ENCODE data around the gene ADCY4.
"Not testable (repeated sequence)": the region's sequence is repeated elsewhere in the genome, so short reads cannot be mapped to it uniquely, and the experiment has no call there.

Gene ADCY4

DNA sequence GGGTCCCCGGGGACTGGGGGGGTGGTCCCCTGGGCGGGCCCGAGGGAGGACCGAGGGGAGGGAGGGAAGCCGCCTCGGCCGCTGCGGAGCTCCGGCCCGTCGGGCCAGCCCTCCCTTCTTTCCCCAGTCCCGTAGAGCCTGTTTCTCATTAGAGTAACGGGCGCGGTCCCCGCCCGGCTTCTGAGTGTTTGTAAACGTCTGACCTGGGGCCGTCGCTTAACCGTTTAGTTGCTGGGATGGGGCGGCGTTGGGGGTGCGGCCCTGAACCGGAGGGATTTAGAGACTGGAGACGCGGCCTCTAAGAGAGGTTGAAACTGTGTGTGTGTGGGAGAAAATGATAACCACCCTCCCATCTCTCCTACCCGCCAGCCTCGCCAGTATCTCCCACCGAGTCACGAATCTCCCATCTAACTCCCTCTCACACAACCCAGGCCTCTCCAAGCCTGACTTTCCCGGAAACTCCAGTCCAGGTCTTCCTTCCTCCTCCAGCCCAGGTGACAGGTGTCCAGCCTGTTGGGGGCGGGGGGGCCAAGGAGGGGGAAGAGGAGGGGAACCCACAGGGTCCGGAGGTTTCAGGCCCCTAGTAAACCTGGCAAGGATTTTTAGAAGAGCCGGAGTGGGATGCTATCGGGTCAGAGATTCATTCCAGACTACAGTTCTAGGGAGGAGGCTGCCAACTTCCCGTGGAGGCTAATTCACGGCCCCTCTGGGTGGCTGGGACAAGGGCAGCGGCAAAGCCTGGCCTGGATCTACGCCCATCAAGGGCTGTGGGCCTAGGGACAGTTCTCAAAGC is 32.0 kb upstream of the ADCY4 start:
- no peak for DNase-seq (ENCODE audit: low read depth in 2 of 2)

DNA sequence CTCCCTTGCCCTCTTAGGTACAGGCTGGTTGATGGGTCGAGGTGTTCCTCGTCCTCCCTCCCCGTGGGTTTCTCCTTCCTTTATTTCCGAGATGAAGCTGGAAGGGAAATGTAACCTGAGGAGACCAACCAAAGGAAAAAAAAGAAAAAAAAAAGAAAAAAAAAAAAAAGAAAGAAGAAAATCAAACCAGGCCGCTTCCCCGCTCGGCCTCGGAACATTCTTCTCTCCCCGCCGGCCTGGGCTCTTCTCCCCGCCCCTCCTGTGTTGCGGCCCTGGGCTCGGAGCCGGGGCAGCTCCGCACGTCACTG is 31.5 kb upstream of the ADCY4 start:
- no peak for DNase-seq (ENCODE audit: low read depth in 2 of 2)

DNA sequence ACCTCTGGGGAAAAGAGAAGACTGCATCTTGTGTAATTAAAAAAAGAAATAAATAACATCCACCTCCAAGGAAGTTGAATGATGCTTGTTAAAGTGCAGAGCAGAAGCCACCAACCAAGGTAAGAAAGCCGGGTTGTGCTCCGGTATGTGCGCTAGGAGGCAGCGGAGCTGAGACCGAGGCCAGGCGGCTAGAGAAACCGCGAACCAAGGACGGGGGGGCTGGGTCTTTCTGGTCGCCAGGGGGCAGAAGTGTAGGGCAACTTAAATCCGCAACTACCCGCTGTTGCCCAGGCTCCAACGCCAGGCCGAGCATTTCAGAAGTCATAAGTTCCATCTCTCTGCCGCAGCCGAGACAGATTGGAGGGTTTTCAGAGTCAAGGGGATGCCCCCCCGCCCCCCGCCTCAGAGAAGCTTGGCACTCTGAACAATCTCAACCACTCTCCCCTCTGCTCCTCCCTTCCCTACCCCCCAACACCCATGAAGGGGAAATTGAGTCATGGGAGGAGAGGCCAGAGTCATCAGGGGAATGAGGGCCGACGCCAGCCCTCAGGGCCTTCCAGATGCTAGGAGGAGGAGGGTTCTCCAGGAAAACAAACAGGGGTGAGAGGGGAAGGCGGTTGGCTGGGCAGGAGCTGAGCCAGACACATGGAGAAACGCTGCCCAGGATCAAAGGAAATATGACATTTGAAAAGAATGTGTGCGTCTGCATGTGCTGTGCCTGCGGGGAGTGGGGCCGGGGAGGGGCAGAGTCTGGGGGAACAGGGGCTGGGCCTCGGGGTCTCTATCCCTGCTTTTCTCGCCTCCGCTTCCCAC is 30.9 kb upstream of the ADCY4 start:
- DNase-seq (ENCODE audit: low read depth in 2 of 2): peak; percentile 31 to 43

DNA sequence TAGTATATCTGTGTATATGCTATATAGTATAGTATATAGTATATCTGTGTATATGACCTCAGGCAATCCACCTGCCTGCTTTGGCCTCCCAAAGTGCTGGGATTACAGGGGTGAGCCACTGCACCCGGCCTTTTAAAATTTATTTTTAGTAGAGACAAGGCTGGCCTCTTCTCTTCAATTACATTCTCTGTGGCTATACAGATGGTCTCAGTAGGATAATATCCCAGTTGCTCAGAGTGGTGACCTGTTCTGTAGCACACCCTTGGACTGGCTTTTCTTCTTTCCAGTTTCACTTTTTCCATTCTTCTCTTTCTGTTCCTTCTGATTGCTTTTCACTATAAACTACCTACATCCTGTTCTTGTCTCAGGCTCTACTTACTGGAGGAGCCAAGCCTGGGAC is 30.0 kb upstream of the ADCY4 start:
- no peak for DNase-seq (ENCODE audit: low read depth in 2 of 2)

DNA sequence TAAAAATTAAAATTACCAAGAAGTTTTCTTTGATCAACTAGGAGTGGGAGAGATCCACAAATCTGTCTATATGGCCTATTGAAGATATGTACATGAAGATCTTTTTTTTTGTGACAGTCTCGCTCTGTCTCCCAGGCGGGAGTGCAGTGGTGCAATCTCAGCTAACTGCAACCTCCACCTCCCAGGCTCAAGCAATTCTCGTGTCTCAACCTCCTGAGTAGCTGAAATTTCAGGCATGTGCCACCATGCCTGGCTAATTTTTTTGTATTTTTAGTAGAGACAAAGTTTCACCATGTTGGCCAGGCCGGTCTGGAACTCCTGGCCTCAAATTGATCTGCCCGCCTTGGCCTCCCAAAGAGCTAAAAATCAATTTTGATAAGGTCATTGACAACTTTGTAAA is 28.5 kb upstream of the ADCY4 start:
- DNase-seq (ENCODE audit: low read depth in 2 of 2): no peak

DNA sequence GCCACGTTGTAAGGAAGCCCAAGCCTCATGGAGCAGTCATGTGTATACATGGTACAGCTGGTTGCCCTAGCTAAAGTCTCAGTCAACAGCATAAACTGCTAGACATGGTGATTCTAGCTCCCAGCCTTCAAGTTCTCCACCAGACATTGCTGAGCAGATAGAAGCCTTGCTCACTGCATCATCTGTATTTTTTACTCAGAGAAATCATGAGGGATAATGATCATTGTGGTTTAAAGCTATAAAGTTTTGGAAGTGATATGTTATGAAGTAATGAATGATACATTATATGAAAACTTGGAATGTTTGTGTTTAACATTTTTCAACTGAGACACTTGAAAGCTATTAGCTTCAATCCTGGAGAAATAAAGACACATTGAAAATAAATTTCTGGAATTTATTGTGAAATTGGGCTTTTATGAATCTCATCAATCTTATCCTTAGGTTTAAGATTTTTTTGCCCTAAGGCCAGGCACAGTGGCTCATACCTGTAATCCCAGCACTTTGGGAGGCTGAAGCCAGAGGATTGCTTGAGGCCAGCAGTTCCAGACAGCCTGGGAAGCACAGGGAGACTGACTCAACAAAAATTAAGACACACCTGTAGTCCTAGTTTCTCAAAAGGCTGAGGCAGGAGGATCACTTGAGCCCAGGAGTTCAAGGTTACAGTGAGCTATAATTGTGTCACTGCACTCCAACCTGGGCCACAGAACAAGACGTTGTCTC is 27.5 kb upstream of the ADCY4 start:
- no peak for DNase-seq (ENCODE audit: low read depth in 2 of 2)

DNA sequence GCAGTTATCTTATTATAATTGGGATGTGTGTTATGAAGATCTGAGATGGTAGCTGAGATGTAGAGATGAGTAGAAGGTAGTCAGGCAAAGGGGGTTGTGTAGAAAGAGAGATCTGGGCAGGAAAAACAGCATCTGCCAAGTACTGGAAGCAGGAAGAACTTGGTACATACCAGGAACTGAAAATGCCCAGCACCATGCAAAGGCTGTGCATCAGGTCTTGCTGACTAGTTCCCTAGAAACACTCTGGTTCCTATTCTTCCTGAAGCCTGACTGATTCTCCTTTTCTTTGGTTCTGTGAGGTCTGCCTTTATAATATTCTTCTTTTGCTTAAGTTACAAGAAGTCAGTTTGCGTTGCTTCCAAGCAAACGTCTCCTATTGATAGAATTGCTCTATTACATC is 26.5 kb upstream of the ADCY4 start:
- DNase-seq (ENCODE audit: low read depth in 2 of 2): no peak

DNA sequence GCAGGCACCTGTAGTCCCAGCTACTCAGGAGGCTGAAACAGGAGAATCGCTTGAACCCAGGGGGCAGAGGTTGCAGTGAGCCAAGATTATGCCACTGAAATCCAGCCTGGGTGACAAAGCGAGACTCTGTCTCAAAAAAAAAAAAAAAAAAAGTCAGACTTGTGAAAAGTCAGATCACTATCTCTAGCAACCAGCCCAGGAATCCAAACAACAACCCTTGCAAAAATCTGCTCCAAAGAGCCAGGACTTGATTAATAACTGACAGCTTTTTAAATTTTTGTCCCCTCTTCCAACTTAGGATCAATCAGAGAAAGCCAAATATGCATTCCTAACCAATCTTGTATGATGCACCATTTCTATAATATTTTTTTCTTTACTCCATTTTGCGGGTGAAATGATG is 25.4 kb upstream of the ADCY4 start:
- no peak for DNase-seq (ENCODE audit: low read depth in 2 of 2)

DNA sequence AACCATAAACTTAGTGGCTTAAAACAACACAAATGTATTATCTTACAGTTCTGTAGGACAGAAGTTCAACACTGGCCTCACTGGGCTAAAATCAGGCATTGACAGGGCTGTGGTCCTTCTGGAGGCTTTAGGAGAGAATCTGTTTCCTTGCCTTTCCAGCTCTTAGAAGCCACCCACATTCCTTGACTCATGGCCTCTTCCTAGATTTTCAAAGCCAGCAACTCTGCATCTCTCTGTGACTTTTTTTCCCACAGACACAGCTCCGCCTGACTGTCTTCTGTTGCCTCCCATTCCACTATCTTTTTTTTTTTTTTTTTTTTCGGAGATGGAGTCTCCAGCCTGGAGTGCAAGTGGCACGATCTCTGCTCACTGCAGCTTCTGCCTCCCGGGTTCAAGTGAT is 21.3 kb upstream of the ADCY4 start:
- DNase-seq (ENCODE audit: low read depth in 2 of 2): no peak

DNA sequence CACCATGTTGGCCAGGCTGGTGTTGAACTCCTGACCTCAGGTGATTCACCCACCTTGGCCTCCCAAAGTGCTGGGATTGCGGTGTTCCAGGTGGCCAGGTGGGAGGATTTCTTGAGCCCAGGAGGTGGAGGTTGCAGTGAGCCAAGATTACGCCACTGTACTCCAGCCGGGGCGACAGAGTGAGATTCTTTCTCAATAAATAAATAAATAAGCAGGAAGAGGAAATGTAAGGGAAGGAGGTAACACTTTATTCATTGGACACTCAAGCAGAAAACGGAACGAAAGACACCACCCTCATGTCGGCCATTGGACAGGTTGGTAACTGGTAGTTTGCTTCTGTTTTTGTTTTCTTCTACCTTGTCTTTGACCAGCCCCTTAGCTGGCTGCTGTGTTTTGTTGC is 20.1 kb upstream of the ADCY4 start:
- no peak for DNase-seq (ENCODE audit: low read depth in 2 of 2)

DNA sequence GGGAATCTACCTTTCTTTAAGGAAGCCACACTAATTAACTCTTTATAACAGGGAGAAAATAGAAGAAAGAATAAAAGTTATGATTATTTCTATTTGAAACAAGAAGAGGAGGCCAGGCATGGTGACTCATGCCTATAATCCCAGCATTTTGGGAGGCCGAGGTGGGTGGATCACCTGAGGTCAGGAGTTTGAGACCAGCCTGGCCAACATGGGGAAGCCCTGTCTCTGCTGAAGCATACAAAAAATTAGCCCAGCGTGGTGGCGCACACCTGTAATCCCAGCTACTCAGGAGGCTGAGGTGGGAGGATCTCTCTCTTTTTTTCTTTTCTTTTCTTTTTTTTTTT is 19.6 kb upstream of the ADCY4 start:
- DNase-seq (ENCODE audit: low read depth in 2 of 2): not testable (repeated sequence)

DNA sequence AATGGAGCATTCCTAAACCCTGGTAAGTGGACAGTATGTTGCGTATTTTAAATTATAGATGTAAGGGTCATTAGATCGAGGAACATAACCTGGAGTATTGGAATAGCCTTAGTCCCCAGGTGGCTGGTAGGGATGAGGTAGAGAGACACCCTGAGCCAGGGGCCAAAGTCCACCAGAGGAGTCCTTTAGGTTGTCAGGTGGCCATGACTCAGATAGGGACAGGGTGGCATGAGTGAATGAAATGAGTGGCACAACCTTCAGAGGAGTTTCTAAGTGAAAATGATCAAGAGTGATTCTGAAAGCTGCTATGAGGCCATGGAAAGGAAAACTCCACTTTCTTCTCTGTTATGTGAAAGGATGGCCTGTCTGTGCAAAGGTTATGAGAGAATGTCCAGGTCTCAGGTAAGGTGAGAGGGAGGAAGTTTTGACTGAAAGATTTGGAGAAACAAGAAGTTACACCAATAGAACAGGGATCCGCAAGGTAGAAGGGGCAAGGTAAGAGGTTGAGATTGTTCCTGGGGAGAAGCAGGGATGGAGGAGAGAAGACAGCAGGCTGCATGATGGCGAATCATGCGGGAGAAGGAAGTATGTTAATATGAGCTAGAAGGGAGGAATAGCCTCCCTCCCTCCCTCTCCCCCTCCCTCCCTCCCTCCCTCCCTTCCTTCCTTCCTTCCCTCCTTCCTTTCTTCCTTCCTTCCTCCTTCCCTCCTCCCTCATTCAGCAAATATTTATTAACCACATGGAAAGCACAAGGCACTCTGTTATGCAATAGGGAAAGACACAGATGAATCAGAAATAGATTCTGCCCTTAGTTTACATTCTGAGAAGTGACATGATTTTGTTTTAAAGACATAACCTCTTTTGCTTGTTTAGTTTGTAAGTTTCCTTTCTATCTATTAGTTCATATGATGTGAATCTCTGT is 18.9 kb upstream of the ADCY4 start:
- no peak for DNase-seq (ENCODE audit: low read depth in 2 of 2)

DNA sequence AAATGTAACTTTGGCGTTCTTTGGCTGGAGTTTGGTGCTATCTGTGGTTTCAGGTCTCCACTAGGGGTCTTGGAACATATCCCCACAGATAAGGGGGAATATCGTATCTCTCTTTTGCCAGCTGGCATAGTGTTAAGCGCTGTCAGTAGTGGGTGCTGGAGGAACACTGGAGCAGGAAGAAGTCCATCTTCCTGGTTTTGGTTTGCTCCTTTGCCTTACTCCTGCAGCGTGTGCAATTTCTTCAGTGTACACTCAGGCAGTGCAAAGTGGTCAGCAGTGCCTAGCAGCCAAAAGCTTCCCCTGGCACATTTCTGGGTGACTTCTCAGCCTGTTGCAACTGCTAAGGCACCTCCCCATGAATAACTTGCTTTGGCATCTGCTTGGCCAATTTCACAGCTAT is 16.6 kb upstream of the ADCY4 start:
- no peak for DNase-seq (ENCODE audit: low read depth in 2 of 2)

DNA sequence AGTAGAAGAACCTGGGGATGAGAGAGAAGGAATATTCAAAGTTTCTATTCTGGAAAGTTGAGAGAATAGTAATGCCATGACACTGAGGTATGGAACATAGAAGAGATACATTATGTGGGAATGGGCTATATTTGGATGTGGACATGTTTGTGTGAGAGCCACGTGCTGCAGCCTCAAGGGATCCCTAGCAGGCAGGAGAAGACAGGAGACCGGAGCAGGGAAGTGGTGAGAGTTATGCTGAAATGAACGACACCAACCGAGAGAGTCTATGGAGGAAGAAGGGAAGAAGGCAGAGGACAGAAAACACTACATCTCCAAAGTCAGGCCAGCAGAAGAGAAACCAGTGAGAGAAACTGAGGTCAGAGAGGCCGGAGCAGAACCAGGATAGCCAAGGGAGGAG is 14.9 kb upstream of the ADCY4 start:
- no peak for DNase-seq (ENCODE audit: low read depth in 2 of 2)

DNA sequence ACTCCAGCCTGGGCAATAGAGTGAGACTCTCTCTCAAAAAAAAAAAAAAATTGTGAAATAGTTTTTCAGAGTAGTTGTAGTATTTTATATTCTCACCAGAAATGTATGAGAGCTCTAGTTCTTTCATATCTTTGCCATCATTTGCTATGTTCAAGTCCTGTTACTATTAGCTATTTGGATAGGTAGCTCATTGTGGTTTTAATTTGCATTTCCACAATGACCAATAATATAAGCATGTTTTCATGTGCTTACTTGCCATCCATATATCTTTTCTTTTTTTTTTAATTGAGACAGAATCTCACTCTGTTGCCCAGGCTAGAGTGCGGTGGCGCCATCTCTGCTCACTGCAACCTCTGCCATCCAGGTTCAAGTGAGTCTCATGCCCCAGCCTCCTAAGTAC is 13.3 kb upstream of the ADCY4 start:
- DNase-seq (ENCODE audit: low read depth in 2 of 2): no peak

DNA sequence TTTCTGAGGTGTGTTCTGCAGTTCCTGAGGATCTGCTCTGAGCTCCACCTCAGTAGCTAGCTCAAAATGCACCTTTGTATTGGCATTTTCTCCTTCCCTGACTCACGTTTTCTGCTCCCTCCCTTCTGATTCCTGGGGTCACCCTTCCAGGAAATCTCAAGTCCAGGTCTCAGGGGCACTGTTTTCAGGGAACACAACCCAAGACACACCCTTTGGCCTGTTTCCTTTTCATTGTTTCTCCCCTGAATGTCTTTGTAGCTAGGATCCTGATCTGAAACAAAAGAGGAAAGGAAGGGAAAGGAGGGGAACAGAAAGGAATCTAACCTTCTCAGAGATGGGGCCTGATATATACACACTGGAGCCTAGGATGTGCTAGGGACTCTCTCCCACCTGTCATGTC is 12.3 kb upstream of the ADCY4 start:
- no peak for DNase-seq (ENCODE audit: low read depth in 2 of 2)

DNA sequence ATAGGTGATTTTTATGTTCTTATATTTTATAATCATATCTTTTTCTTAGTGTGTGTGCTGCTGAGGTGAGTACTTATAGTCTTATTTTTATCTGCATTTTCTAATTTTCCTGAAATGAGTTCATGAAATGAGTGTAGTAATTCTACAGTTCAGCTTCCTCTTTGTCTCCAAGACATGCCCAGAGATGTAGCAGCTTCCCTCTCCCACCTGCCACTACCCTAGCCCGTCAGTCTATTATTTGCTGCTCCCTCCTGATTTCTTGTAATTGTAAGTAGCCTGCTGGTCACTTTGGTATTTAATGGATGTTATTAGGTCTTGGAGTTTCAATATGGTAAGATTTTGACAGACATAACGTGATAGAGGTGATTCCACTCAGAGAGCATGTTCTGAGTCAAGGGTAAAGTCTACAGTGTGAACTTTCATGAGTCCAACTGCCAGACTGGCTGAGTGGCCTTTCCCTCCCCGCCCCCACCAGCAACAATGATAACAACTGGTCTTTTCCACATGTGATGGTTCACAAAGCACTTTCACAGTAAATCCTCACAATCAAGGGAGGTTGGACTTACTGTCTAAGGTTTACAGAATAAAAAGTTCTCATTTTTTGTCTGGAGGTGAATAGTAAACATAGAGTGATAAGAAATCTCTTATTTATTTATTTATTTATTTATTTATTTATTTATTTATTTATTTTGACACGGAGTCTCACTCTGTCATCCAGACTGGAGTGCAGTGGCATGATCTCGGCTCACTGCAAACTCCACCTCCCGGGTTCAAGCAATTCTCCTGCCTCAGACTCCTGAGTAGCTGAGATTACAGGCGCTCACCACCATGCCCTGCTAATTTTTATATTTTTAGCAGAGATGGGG is 9.2 kb upstream of the ADCY4 start:
- DNase-seq (ENCODE audit: low read depth in 2 of 2): no peak

DNA sequence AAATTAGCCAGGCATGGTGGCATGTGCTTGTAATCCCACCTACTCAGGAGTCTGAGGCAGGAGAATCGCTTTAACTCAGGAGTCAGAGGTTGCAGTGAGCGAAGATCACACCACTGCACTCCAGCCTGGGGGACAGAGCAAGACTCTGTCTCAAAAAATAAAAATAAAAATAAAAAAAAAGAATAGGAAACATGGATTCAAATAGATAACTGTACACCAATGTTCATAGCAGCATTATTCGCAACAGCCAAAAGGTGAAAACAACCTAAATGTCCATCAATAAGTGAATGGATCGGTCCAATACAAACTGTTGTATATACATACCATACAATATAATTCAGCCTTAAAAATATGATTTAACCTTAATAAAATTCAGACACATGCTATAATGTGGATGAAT is 8.0 kb upstream of the ADCY4 start:
- DNase-seq (ENCODE audit: low read depth in 2 of 2): no peak

DNA sequence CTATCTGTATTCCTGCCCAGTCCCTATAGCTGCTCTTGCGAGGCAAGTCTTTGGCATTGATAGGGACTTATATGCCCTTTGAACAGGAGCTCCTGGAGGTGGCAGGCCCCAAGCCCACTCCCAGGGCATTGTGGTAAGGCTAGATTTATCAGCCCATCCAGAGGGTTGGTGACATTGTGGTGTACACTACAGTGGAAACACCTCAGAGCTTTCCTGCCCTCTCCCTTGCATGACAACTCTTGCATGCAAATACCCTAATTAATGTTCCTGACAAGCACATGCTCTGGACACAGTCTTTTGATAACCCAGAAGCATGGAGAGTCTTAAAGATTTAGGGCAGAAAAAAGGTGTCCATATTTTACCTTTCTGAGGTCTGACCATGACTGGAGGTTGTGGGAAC is 5.7 kb upstream of the ADCY4 start:
- no peak for DNase-seq (ENCODE audit: low read depth in 2 of 2)

DNA sequence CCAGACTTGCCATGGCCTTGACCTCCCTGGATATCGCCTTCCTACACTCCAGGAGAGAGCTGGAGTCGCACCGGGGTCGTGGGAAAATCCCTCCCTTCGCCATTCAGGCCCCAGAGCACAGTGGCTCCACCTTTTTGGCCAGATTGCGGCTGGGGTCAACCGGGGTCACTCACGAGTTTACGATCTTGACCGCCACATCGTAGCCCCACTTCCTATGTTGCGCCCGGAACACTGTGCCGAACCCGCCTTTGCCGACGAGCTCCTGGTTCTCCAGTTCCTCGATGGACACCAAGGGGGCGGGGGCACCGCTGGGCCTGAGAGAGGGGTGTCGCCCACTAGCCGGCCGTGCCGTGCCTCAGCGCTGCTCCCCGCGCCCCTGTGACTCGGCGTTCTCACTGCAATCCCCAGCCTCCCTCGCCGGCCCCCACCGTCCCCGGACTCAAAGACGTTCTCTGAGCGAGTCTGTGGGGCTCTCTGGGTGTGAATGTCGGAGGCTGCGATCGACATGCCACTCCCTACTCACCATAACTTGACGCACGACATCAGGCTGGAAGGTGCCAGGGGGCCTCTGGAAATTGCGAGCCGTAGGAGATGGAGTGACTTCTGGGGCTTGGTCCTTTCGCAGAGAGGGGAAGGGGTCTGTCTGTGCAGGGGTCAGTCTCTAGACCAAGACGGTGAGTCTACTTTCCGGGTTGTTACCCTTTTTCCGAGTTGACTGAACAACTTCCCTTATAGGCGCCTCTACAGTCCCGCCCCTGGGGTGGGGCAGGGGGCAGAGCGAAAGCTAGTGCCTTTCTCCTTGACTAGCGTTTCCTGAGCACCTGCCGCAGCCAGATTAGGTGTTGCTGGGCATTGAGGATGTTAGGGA is 4.6 kb upstream of the ADCY4 start, which contains the start of gene RIPK3:
Gene RIPK3 (minus strand): TSS at position 708 of the 868 bp plus-strand sequence. CDS start 165 bp downstream, at position 543.
- peak in 1 of 2 donors; percentile 51 for DNase-seq (ENCODE audit: low read depth in 2 of 2)
